Measurements from ENCODE around the gene PRLR.
A peak's percentile ranks its signal among the peaks of the same experiment; 100 is the strongest.

The PRLR gene

DNA sequence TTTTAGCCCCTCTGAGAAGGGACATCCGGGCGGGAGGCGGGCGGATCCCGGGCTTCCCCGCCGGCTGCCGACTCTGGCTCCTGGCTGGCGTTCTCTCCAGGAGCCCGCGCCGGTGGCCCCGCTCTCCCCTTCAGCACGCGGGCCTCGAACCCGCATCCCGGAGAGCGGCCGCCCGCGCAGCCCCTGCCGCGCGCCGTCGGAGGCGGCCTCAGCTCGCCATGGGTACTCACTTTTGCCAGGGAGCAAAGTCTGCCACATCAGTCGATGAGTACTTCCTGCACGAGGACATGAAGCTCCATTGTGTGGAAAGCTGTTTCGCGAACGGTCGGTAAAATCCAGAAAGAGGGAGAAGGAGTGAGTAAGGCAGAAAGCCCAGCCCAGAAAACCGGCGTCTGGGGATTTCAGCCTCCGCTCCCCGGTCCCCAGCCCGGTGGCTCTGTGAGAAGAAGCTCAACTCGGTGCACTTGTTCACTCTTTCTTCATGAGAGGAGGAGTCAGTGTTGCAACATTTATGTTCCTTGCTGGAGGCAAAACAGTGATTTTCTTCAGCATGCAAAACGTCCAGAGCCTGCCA is at the start of gene PRLR:
Gene PRLR (minus strand): TSS at position 450 of the 574 bp plus-strand sequence. CDS start 140,867 bp downstream, outside the sequence.
- Mint-ChIP-seq H3K36me3 (ENCODE audit: low read depth) (no peaks in the 10 kb centered on the region), H3K4me3 (peak within 1 kb of the TSS; percentile 85 to 92 (median 86))

DNA sequence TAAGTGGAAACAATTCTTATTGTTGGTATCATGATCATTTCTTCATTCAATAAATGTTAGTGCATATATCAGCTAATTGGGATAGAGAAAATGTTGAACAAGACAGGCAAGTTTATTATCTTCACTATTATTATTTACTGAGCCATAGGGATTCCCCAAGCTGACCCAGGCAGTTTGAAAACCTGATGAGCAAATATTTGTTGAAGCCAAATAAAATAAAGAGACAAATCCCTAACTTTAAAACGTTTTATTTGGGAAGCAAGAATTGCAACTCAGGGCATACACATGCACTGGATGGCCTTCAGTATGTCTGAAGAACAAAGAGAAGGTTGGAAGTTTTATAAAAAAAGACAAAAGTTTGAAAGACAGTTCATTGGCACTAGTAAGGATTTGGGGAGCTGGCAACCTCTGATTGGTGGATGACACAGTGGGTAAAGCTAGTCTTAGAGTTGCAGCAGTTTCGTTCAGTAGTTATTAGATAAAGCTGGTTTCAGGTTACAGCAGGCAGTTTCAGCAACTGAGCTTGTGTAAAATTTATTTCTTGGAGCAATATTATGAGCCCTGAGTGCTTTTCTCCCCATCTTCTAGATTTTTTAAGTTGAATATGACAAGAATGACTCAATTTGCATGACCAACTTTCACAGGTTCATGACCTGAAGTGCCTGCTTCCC is 44.7 kb upstream of the PRLR start:
- Mint-ChIP-seq H3K4me3 (no peak overlapping the region), H3K4me1 (no peaks in the 10 kb centered on the region), H3K27ac (no peak overlapping the region), H3K36me3 (ENCODE audit: low read depth) (no peaks in the 10 kb centered on the region), H3K27me3 (ENCODE audit: low read depth) (no peaks in the 10 kb centered on the region), H3K9me3 (peaks cover 21% of the 10 kb centered on the region)
- TF ChIP-seq, protein P1, sequence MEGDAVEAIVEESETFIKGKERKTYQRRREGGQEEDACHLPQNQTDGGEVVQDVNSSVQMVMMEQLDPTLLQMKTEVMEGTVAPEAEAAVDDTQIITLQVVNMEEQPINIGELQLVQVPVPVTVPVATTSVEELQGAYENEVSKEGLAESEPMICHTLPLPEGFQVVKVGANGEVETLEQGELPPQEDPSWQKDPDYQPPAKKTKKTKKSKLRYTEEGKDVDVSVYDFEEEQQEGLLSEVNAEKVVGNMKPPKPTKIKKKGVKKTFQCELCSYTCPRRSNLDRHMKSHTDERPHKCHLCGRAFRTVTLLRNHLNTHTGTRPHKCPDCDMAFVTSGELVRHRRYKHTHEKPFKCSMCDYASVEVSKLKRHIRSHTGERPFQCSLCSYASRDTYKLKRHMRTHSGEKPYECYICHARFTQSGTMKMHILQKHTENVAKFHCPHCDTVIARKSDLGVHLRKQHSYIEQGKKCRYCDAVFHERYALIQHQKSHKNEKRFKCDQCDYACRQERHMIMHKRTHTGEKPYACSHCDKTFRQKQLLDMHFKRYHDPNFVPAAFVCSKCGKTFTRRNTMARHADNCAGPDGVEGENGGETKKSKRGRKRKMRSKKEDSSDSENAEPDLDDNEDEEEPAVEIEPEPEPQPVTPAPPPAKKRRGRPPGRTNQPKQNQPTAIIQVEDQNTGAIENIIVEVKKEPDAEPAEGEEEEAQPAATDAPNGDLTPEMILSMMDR (IDR thresholded peaks at IDR 0.05; ENCODE audit: unreplicated experiment in 3 of 3) = no peak

More for the DNA sequence above, at the start of gene PRLR:
- Mint-ChIP-seq H3K4me1 (peaks cover 32% of the 10 kb centered on the region), H3K27ac (peak within 1 kb of the TSS; percentile 79 to 89 (median 85)), H3K27me3 (ENCODE audit: low read depth) (peaks cover 20% of the 10 kb centered on the region), H3K9me3 (no peaks in the 10 kb centered on the region)
- TF ChIP-seq, protein P1 (IDR thresholded peaks at IDR 0.05; ENCODE audit: unreplicated experiment in 3 of 3) = no peak

DNA sequence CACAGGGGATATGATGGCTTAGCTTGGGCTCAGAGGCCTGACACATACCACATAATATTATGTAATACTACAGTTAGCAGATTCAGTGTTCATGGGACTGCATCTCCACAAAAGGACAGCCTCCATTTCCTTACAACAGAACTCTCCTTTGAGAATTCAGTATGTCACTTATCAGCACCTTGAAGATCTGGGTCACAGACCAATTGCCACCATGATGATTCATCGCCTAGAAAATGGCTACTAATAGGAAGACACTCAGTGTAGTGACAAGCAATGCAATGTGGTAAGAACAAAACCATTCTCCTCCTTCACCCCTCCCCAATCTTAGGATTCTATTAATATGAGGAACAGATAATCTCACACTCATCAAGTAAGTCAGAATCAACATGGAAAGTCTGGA is 38.7 kb upstream of the PRLR start:
- no peaks in the 10 kb centered on the region for H3K9me3 Mint-ChIP-seq
- TF ChIP-seq, protein P1 (IDR thresholded peaks at IDR 0.05; ENCODE audit: unreplicated experiment in 3 of 3) = no peak
- no peak overlapping the region for H3K27ac Mint-ChIP-seq
- no peak overlapping the region for H3K4me3 Mint-ChIP-seq
- H3K4me1 Mint-ChIP-seq = no peaks in the 10 kb centered on the region
- H3K36me3 Mint-ChIP-seq (ENCODE audit: low read depth) = no peaks in the 10 kb centered on the region
- no peaks in the 10 kb centered on the region for H3K27me3 Mint-ChIP-seq (ENCODE audit: low read depth)

DNA sequence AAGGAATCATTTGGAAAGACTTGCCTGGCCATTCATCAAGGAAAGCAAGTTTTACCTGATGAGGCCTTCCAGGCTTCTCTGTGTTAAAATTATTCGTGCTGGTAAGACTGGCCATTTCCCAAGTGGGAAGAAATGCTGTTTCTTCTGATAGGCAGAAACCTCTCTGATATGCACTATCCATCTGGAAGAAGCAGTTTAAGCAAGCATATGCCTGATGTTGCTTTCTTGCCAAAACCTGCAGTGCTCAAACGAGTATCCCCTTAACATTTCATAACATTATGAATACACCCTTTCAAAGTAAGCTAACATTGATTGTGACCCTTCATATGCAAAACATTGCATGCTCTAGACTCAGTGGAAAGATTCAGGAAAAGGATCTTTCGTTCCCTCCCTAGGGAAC is 36.0 kb upstream of the PRLR start:
- Mint-ChIP-seq H3K27ac (no peak overlapping the region), H3K36me3 (ENCODE audit: low read depth) (no peaks in the 10 kb centered on the region), H3K9me3 (no peaks in the 10 kb centered on the region), H3K4me3 (no peak overlapping the region), H3K4me1 (no peaks in the 10 kb centered on the region), H3K27me3 (ENCODE audit: low read depth) (no peaks in the 10 kb centered on the region)
- TF ChIP-seq, protein P1 (IDR thresholded peaks at IDR 0.05; ENCODE audit: unreplicated experiment in 3 of 3) = no peak

DNA sequence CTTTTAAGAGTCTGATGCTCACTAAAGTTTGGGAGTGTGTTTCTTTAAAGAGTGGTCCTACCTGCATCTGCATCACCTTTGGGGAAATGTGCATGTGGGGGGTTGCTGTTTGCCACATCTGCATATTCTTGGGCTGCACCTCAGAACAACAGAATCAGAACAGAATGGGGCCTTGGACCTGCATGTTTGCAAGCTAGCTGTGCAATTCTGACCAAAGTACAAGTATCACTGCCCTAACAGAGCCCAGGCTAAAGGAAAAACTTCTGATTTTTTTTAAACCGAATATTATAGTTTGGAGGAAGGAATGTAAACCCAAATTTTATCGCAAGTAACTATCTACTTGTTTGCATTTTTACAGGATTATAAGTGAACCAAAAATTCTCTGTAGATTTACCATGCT is 34.2 kb upstream of the PRLR start:
- no peaks in the 10 kb centered on the region for H3K27me3 Mint-ChIP-seq (ENCODE audit: low read depth)
- H3K9me3 Mint-ChIP-seq = peaks cover 8% of the 10 kb centered on the region
- H3K27ac Mint-ChIP-seq = no peak overlapping the region
- H3K4me1 Mint-ChIP-seq = no peaks in the 10 kb centered on the region
- no peak overlapping the region for H3K4me3 Mint-ChIP-seq
- no peaks in the 10 kb centered on the region for H3K36me3 Mint-ChIP-seq (ENCODE audit: low read depth)
- TF ChIP-seq, protein P1 (IDR thresholded peaks at IDR 0.05; ENCODE audit: unreplicated experiment in 3 of 3) = no peak
